Small intestine (tissue), 7 donors: Measurements from ENCODE around the gene AUTS2. TPM values are rescaled to one million over a fixed set of nuclear protein-coding genes. Genes with fewer than 3 reads are reported as not detected.

Experiments
- DNase-seq, 2 donors: peaks; one replicate each; pipeline versions ENCODE4 v3.0.0 to v3.0.0-alpha.2; 2013
- FAIRE-seq: peaks from 2 replicates; lab custom pipeline; 2012; peaks lifted over from hg19 to GRCh38; lab: Jason Lieb, UNC
- H3K27ac ChIP-seq, 3 donors: one replicate each; pipeline ENCODE4 v1.5.1; 2013; ENCODE audit warnings: low read length in 2 of 3, mild to moderate bottlenecking in 2 of 3, control low read depth in 1 of 3, inconsistent platforms in 1 of 3, low read depth in 1 of 3, moderate library complexity in 1 of 3
- H3K27me3 ChIP-seq, 3 donors: one replicate each; pipeline ENCODE4 v1.6.1; 2013; ENCODE audit warnings: low read length in 3 of 3, inconsistent platforms in 1 of 3; ENCODE audit not compliant: control insufficient read depth in 3 of 3, insufficient read depth in 3 of 3
- H3K36me3 ChIP-seq, 3 donors: one replicate each; pipeline ENCODE4 v1.6.1; 2013; ENCODE audit warnings: low read length in 3 of 3, inconsistent platforms in 1 of 3, low read depth in 1 of 3, mild to moderate bottlenecking in 1 of 3, moderate library complexity in 1 of 3; ENCODE audit not compliant: control insufficient read depth in 3 of 3, insufficient read depth in 2 of 3
- H3K4me1 ChIP-seq, 3 donors: one replicate each; pipeline ENCODE4 v1.6.1; 2013; ENCODE audit warnings: low read length in 2 of 3, inconsistent platforms in 1 of 3, low read depth in 1 of 3, mild to moderate bottlenecking in 1 of 3, moderate library complexity in 1 of 3; ENCODE audit not compliant: control insufficient read depth in 3 of 3, insufficient read depth in 2 of 3
- H3K4me3 ChIP-seq, 3 donors: one replicate each; pipeline ENCODE4 v1.5.1; 2013; ENCODE audit warnings: low read length in 3 of 3, control low read depth in 1 of 3, inconsistent platforms in 1 of 3, low read depth in 1 of 3, mild to moderate bottlenecking in 1 of 3, moderate library complexity in 1 of 3
- H3K9me3 ChIP-seq, 2 donors: one replicate each; pipeline ENCODE4 v1.6.1; 2013; ENCODE audit warnings: low read depth in 1 of 2, low read length in 1 of 2; ENCODE audit not compliant: control insufficient read depth in 2 of 2, insufficient read depth in 1 of 2
- WGBS, 3 donors: extraction: QIAGEN DNeasy Blood & Tissue Kit; methylation state at CpG; one replicate each; pipeline ENCODE4 v1.1.7; 2013; 5-methylcytosine and 5-hydroxymethylcytosine counted together
- polyA plus RNA-seq, 4 donors: library from polyadenylated mRNA; stranded (reverse) in 3 of 4; unstranded in 1 of 4; fragments of 200-250 nt in 3 of 4; fragments of 120-200 nt in 1 of 4; gene quantifications; one replicate each; pipeline versions ENCODE4 v1.2.1 to v1.2.3, GENCODE V29; 2013
- donor health status: healthy with polysubstance abuse.
- donor health status: control.
- donor health status: control.
- donor health status: Bipolar disorder and iron deficiency.
- donor health status: healthy.

The AUTS2 gene
- polyA plus RNA-seq, 4 donors = 4.9 to 43.5 (median 13.6) TPM

DNA sequence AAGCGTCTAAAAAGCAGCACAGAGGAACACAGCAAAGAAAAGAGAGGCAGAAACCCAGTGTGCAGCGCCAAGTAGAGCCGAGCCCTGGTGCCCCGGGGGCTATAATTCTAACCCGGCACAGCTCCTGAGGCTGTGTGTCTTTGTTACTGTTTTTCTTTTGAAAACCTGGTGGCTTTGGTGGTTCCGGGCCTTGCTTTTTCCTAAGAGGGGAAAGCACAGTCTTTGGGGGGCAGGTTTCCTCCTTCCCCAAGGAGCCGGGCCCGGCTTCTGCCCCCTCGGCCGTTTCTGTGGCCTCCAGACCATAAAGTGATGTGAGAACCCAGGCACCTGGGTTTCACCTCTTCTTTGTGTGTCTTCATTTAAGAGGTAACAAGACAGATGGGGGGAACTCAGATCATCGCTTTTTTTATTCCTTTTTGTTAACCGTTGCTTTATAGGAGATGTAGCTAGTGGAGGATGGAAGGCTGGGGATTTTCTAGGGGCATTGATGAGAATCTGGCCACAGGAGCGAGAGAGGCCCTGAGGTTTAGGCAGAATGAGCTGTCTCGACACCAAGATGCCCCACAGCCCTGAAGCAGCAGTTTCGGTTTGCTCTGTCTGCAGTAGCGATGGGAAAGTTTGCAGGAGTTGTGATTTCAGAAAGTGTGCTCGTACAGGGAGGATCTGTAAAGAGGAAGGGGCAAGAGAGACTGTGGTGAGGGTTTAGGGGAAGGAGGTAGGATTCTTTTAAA lies 1165.9 kb downstream of the AUTS2 start:
- H3K9me3 ChIP-seq = peaks cover 0 to 4% of the 10 kb centered on the region in 2 donors
- no peak overlapping the region for H3K4me3 ChIP-seq
- FAIRE-seq (no peak), DNase-seq (no peak)
- peaks cover 0 to 46% (median 10%) of the 10 kb centered on the region in 3 donors for H3K36me3 ChIP-seq
- H3K27me3 ChIP-seq = no peaks in the 10 kb centered on the region
- 79 to 88% (median 83%) methylated on average over 17 of the region's 17 CpGs for WGBS, 3 donors
- no peaks in the 10 kb centered on the region for H3K4me1 ChIP-seq
- H3K27ac ChIP-seq = no peak overlapping the region

DNA sequence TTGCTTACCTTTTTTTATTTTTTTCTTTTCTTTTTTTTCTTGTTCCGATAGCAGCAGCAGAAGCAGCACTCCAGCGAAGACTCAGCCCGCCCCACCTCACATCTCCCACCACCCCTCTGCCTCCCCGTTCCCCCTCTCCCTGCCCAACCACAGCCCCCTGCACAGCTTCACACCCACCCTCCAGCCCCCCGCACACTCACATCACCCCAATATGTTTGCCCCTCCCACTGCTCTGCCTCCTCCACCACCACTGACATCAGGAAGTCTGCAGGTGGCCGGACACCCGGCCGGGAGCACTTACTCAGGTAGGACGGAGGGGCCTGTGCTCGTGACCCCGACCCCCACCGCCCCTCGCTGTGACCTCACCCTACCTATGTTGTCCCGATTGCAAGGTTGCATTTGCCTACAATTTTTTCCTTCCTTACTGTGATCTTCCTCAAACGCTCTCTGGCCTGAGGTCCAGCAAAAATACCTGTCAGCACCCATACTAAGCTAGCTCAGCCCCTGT lies 1166.5 kb downstream of the AUTS2 start:
- no peak for FAIRE-seq
- H3K9me3 ChIP-seq = peaks cover 0 to 4% of the 10 kb centered on the region in 2 donors
- H3K36me3 ChIP-seq = peaks cover 0 to 44% (median 12%) of the 10 kb centered on the region in 3 donors
- no peak overlapping the region for H3K4me3 ChIP-seq
- H3K4me1 ChIP-seq = no peaks in the 10 kb centered on the region
- H3K27me3 ChIP-seq = no peaks in the 10 kb centered on the region
- DNase-seq = no peak
- WGBS, 3 donors = 83 to 93% (median 91%) methylated on average over 13 to 15 of the region's 15 CpGs
- no peak overlapping the region for H3K27ac ChIP-seq

DNA sequence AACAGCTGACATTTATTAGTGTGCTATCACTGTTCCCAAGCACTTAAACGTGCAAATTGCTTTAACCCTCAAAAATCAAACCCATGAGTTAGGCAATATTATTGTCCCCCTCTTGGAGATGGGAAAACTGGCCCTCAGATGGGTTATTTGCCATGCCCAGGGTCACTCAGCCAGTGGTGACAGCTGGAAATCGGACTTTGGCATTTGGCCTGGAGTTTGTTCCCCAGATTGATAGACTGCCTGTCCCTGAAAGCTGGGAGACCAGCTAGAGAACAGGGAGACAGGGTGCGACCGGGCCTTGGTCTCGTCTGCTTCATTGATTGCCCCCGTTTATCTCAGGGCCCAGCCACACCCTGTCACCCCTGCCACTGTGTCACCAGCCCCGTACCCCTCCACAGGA lies 1167.4 kb downstream of the AUTS2 start:
- Histone ChIP-seq H3K27me3 (no peaks in the 10 kb centered on the region), H3K36me3 (peaks cover 0 to 44% (median 12%) of the 10 kb centered on the region in 3 donors), H3K27ac (no peak overlapping the region), H3K4me3 (no peak overlapping the region), H3K9me3 (peaks cover 0 to 4% of the 10 kb centered on the region in 2 donors), H3K4me1 (no peaks in the 10 kb centered on the region)
- WGBS, 3 donors = 64 to 73% (median 64%) methylated on average over 7 of the region's 7 CpGs
- no peak for FAIRE-seq
- no peak for DNase-seq

DNA sequence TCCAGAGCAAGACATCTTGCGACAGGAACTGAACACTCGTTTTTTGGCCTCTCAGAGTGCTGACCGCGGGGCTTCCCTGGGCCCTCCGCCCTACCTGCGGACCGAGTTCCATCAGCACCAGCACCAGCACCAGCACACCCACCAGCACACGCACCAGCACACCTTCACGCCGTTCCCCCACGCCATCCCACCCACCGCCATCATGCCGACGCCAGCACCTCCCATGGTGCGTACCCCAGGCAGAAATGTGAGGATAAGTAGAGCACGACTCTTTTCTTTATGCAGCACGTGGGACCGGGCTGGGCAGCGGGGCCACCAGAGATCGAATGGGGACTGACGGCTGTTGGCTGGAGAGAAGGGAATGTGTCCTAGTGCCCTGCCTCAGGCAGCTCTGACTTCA lies 1167.8 kb downstream of the AUTS2 start:
- Histone ChIP-seq H3K4me1 (no peaks in the 10 kb centered on the region), H3K27ac (no peak overlapping the region), H3K27me3 (no peaks in the 10 kb centered on the region), H3K9me3 (peaks cover 0 to 4% of the 10 kb centered on the region in 2 donors), H3K36me3 (peaks cover 0 to 44% (median 12%) of the 10 kb centered on the region in 3 donors), H3K4me3 (no peak overlapping the region)
- FAIRE-seq (no peak), DNase-seq (no peak)
- 97 to 98% (median 97%) methylated on average over 21 of the region's 21 CpGs for WGBS, 3 donors

DNA sequence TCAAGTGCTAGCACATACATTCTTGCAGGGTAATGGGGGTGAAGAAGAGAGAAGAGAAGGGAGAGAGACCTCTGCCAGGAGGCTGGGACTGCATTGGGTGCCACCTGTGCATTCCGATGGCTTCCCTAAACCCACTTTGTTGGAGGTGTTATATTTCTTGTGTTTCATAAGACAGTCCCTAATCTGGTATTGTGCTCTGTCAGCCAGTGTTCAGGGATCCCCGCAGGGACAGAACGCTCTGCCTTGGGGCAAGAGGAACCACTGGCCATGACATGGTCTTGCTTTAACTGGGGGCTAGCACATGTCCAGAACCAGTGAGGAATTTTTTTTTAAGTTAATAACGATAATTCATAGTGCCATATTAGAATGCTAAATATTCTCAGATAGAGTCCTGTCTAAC lies 1168.4 kb downstream of the AUTS2 start:
- H3K36me3 ChIP-seq = peaks cover 0 to 48% (median 14%) of the 10 kb centered on the region in 3 donors
- H3K27me3 ChIP-seq = no peaks in the 10 kb centered on the region
- H3K9me3 ChIP-seq = peaks cover 0 to 4% of the 10 kb centered on the region in 2 donors
- no peak for FAIRE-seq
- H3K4me3 ChIP-seq = no peak overlapping the region
- H3K27ac ChIP-seq = no peak overlapping the region
- no peaks in the 10 kb centered on the region for H3K4me1 ChIP-seq
- 97 to 99% (median 98%) methylated on average over 4 of the region's 4 CpGs for WGBS, 3 donors
- DNase-seq = no peak

DNA sequence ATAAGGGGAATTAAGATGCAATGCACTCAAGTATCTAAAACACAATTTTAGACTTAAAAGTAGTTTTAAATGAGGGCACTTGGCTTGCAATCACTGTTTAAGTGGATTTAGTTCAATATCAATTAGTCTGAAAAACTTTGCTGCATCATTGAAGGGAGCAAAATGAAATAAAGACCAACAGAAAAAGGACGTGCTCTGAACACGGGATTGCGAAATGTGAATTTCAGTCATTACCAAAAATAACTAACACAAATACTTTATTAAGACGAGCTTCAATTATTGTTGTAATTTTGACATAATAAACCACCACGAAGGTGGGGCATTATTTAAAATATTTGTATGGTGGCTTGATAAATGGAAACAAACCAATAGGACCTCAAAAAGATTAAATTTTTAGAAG lies 1171.9 kb downstream of the AUTS2 start:
- Histone ChIP-seq H3K9me3 (no peaks in the 10 kb centered on the region), H3K27ac (no peak overlapping the region), H3K4me3 (no peak overlapping the region), H3K36me3 (peaks cover 0 to 34% (median 25%) of the 10 kb centered on the region in 3 donors), H3K4me1 (no peaks in the 10 kb centered on the region), H3K27me3 (no peaks in the 10 kb centered on the region)
- DNase-seq = no peak
- 90 to 96% (median 93%) methylated on average over 5 of the region's 5 CpGs for WGBS, 3 donors
- no peak for FAIRE-seq

DNA sequence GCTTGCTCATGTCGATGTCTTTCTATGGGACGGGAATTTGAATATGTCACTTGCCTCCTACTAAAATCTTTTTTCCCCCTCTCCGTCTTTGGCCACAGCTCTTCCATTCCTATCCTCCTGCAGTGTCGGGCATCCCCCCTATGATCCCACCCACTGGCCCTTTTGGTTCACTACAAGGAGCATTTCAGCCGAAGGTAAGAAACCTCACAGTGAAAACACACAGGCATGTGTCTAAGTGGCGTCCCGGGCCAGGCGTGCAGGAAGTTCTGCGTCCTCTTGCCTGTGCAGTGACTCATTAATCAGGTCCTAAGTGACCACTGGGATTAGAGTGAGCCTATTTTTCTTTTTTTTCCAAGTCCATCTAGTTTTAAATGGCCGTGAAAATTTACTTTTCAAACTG lies 1173.2 kb downstream of the AUTS2 start:
- Histone ChIP-seq H3K36me3 (peaks cover 0 to 24% (median 20%) of the 10 kb centered on the region in 3 donors), H3K4me1 (no peaks in the 10 kb centered on the region), H3K4me3 (no peak overlapping the region), H3K27ac (no peak overlapping the region), H3K9me3 (no peaks in the 10 kb centered on the region), H3K27me3 (no peaks in the 10 kb centered on the region)
- 88 to 94% (median 90%) methylated on average over 10 of the region's 10 CpGs for WGBS, 3 donors
- no peak for FAIRE-seq
- no peak for DNase-seq

DNA sequence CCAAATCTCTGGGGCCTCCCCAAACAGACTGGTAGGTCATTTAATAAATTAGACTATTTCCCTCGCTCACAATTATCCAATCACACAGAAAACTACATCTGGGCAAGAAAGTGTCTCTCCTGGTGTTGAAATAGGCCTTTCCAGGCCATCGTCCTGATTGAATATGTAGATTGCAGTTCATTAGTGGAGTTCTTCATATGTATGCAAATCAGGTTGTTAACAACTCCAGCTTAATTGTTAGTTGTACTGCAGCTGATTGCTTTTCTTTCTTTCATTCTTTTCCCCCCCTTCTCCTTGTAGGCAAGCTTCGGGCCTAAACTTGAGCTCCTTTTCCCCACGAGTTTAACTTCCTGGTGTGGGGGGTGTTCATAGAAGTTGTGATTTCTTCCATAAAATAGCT lies 1174.6 kb downstream of the AUTS2 start:
- no peak for DNase-seq
- Histone ChIP-seq H3K27ac (no peak overlapping the region), H3K4me1 (no peaks in the 10 kb centered on the region), H3K27me3 (no peaks in the 10 kb centered on the region), H3K36me3 (peaks cover 5 to 31% (median 20%) of the 10 kb centered on the region in 3 donors), H3K4me3 (no peak overlapping the region), H3K9me3 (no peaks in the 10 kb centered on the region)
- no peak for FAIRE-seq
- 82 to 93% (median 84%) methylated on average over 4 of the region's 4 CpGs for WGBS, 3 donors
